Small intestine (tissue), 7 donors: Measurements from ENCODE around the gene NID2. TPM values are rescaled to one million over a fixed set of nuclear protein-coding genes. Genes with fewer than 3 reads are reported as not detected.

Experiments
- DNase-seq, 2 donors: peaks; one replicate each; pipeline versions ENCODE4 v3.0.0 to v3.0.0-alpha.2; 2013
- FAIRE-seq: peaks from 2 replicates; lab custom pipeline; 2012; peaks lifted over from hg19 to GRCh38; lab: Jason Lieb, UNC
- H3K27ac ChIP-seq, 3 donors: one replicate each; pipeline ENCODE4 v1.5.1; 2013; ENCODE audit warnings: low read length in 2 of 3, mild to moderate bottlenecking in 2 of 3, control low read depth in 1 of 3, inconsistent platforms in 1 of 3, low read depth in 1 of 3, moderate library complexity in 1 of 3
- H3K27me3 ChIP-seq, 3 donors: one replicate each; pipeline ENCODE4 v1.6.1; 2013; ENCODE audit warnings: low read length in 3 of 3, inconsistent platforms in 1 of 3; ENCODE audit not compliant: control insufficient read depth in 3 of 3, insufficient read depth in 3 of 3
- H3K36me3 ChIP-seq, 3 donors: one replicate each; pipeline ENCODE4 v1.6.1; 2013; ENCODE audit warnings: low read length in 3 of 3, inconsistent platforms in 1 of 3, low read depth in 1 of 3, mild to moderate bottlenecking in 1 of 3, moderate library complexity in 1 of 3; ENCODE audit not compliant: control insufficient read depth in 3 of 3, insufficient read depth in 2 of 3
- H3K4me1 ChIP-seq, 3 donors: one replicate each; pipeline ENCODE4 v1.6.1; 2013; ENCODE audit warnings: low read length in 2 of 3, inconsistent platforms in 1 of 3, low read depth in 1 of 3, mild to moderate bottlenecking in 1 of 3, moderate library complexity in 1 of 3; ENCODE audit not compliant: control insufficient read depth in 3 of 3, insufficient read depth in 2 of 3
- H3K4me3 ChIP-seq, 3 donors: one replicate each; pipeline ENCODE4 v1.5.1; 2013; ENCODE audit warnings: low read length in 3 of 3, control low read depth in 1 of 3, inconsistent platforms in 1 of 3, low read depth in 1 of 3, mild to moderate bottlenecking in 1 of 3, moderate library complexity in 1 of 3
- H3K9me3 ChIP-seq, 2 donors: one replicate each; pipeline ENCODE4 v1.6.1; 2013; ENCODE audit warnings: low read depth in 1 of 2, low read length in 1 of 2; ENCODE audit not compliant: control insufficient read depth in 2 of 2, insufficient read depth in 1 of 2
- WGBS, 3 donors: extraction: QIAGEN DNeasy Blood & Tissue Kit; methylation state at CpG; one replicate each; pipeline ENCODE4 v1.1.7; 2013; 5-methylcytosine and 5-hydroxymethylcytosine counted together
- polyA plus RNA-seq, 4 donors: library from polyadenylated mRNA; stranded (reverse) in 3 of 4; unstranded in 1 of 4; fragments of 200-250 nt in 3 of 4; fragments of 120-200 nt in 1 of 4; gene quantifications; one replicate each; pipeline versions ENCODE4 v1.2.1 to v1.2.3, GENCODE V29; 2013
- donor health status: healthy with polysubstance abuse.
- donor health status: control.
- donor health status: control.
- donor health status: Bipolar disorder and iron deficiency.
- donor health status: healthy.

Gene NID2
- polyA plus RNA-seq, 4 donors, result 2.2 to 18.2 (median 3.6) TPM

GRCh38 chr14:52044791-52045522 lies 23.9 kb downstream of the NID2 start:
- Histone ChIP-seq H3K36me3 (peaks cover 0 to 3% (median 0%) of the 10 kb centered on the region in 3 donors), H3K4me1 (peaks cover 0 to 7% (median 0%) of the 10 kb centered on the region in 3 donors), H3K4me3 (no peak overlapping the region), H3K27ac (peak overlapping the region in 1 of 3 donors; percentile 19), H3K9me3 (no peaks in the 10 kb centered on the region), H3K27me3 (no peaks in the 10 kb centered on the region)
- WGBS, 3 donors, result 78 to 93% (median 91%) methylated on average over 11 of the region's 11 CpGs
- no peak for DNase-seq
- FAIRE-seq, result no peak

- H3K36me3 ChIP-seq, result peaks cover 0 to 3% (median 0%) of the 10 kb centered on the region in 3 donors
- H3K27me3 ChIP-seq, result no peaks in the 10 kb centered on the region
- H3K27ac ChIP-seq, result no peak overlapping the region
- DNase-seq (peak; percentile 26 to 52), FAIRE-seq (no peak)
- H3K4me1 ChIP-seq, result peaks cover 0 to 4% (median 0%) of the 10 kb centered on the region in 3 donors
- 30 to 49% (median 45%) methylated on average over 5 of the region's 5 CpGs for WGBS, 3 donors
- no peak overlapping the region for H3K4me3 ChIP-seq
- H3K9me3 ChIP-seq, result no peaks in the 10 kb centered on the region
These were observed 25.2 kb downstream of the NID2 start for GRCh38 chr14:52043690-52044089.

GRCh38 chr14:52042371-52043289 lies 26.2 kb downstream of the NID2 start:
- H3K4me3 ChIP-seq, result no peak overlapping the region

DNA sequence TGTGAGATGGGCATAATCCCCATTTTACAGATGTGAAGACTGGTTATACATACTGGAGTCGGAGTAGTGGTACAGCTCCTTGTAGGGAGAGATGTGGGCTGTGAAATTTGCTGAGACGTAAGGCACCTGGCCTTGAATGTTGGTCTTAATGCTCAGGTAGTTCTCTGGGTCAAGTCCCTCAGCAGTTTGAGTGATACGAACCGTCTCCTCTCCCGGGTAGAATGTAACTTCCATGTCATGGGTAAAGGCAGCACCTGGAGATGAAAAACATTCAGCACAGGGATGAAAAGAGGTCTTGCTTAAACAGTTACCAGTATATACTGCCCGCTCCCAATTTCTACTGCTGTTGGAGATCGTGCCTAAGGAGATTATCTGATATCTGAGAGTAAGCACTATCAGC lies 28.3 kb downstream of the NID2 start:
- no peaks in the 10 kb centered on the region for H3K9me3 ChIP-seq
- H3K4me1 ChIP-seq, result peaks cover 0 to 4% (median 0%) of the 10 kb centered on the region in 3 donors
- no peak overlapping the region for H3K4me3 ChIP-seq
- 84 to 90% (median 90%) methylated on average over 7 of the region's 7 CpGs for WGBS, 3 donors
- peaks cover 0 to 3% (median 0%) of the 10 kb centered on the region in 3 donors for H3K36me3 ChIP-seq
- H3K27me3 ChIP-seq, result no peaks in the 10 kb centered on the region
- DNase-seq, result no peak
- no peak for FAIRE-seq
- no peak overlapping the region for H3K27ac ChIP-seq

More at GRCh38 chr14:52042371-52043289, 26.2 kb downstream of the NID2 start:
- H3K4me1 ChIP-seq, result peaks cover 0 to 4% (median 0%) of the 10 kb centered on the region in 3 donors
- H3K27me3 ChIP-seq, result no peaks in the 10 kb centered on the region
- H3K9me3 ChIP-seq, result no peaks in the 10 kb centered on the region
- H3K36me3 ChIP-seq, result peaks cover 0 to 3% (median 0%) of the 10 kb centered on the region in 3 donors
- WGBS, 3 donors, result 58 to 72% (median 60%) methylated on average over 8 of the region's 8 CpGs
- H3K27ac ChIP-seq, result no peak overlapping the region
- FAIRE-seq (no peak), DNase-seq (no peak)

- FAIRE-seq, result no peak
These were observed 29.6 kb downstream of the NID2 start for GRCh38 chr14:52039124-52039815.

DNA sequence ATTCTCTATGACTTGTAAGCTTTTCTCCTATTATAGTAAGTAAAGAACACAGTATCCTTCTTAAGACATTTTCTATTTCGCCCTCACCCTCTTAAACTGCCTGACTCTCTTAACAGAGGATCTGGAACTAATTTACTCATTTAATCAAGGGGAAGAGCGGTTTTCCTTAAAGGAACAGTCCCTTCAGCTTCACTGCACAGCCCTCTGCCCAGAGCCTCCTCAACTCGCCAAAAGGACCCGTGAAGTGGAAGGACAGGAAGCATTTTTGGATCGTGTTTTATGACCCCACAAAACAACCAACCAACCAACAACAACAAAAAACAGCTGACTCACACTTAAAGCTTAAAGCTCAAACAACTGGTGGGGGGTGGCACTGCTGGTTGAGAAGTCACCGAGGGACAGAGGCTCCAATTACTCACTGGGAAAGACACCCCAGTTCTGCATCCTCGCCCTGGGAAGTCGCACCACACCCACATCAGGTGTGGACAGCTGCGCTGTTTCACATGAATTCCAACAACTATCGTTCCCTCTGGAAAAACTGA lies 35.7 kb downstream of the NID2 start:
- H3K9me3 ChIP-seq, result no peaks in the 10 kb centered on the region
- no peaks in the 10 kb centered on the region for H3K27me3 ChIP-seq
- no peak for DNase-seq
- H3K27ac ChIP-seq, result no peak overlapping the region
- FAIRE-seq, result no peak
- 51 to 64% (median 53%) methylated on average over 10 of the region's 10 CpGs for WGBS, 3 donors
- no peaks in the 10 kb centered on the region for H3K4me1 ChIP-seq
- no peak overlapping the region for H3K4me3 ChIP-seq
- H3K36me3 ChIP-seq, result no peaks in the 10 kb centered on the region

More at GRCh38 chr14:52039124-52039815, 29.6 kb downstream of the NID2 start:
- Histone ChIP-seq H3K36me3 (peaks cover 0 to 3% (median 0%) of the 10 kb centered on the region in 3 donors), H3K27me3 (no peaks in the 10 kb centered on the region), H3K9me3 (no peaks in the 10 kb centered on the region), H3K4me3 (no peak overlapping the region), H3K4me1 (peaks cover 0 to 4% (median 0%) of the 10 kb centered on the region in 3 donors), H3K27ac (no peak overlapping the region)
- 76 to 91% (median 84%) methylated on average over 7 of the region's 7 CpGs for WGBS, 3 donors
- no peak for DNase-seq

DNA sequence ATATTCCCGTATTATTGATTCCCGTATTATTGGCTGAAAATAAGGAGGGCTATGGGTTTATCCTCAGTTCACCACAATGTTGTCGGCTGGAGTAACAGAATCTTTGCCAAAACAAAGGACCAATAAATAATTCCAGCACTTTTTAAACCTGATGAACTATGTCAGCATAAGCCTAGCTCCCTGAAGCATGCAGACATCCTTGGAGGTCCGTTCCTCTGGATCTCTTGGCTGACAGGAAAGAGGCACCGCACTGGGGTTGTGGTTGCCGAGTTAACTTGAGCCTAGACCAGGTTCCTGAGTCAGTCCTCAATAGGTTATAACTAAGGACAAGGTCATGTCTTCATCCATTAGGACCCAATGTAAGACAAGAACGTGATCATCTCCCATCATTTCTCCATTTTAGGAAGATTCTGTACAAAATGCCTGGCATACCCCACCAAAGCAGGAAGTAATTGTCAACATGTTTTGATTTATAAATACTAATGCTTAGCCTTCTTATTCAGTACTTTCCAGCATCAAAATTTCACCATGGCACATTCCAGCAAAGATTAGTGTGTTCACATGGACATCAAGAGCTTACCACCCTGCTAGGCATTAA lies 36.6 kb downstream of the NID2 start:
- no peaks in the 10 kb centered on the region for H3K27me3 ChIP-seq
- H3K4me3 ChIP-seq, result no peak overlapping the region
- no peaks in the 10 kb centered on the region for H3K4me1 ChIP-seq
- no peaks in the 10 kb centered on the region for H3K9me3 ChIP-seq
- no peaks in the 10 kb centered on the region for H3K36me3 ChIP-seq
- no peak for DNase-seq
- H3K27ac ChIP-seq, result no peak overlapping the region
- WGBS, 3 donors, result 62 to 74% (median 73%) methylated on average over 7 of the region's 7 CpGs
- no peak for FAIRE-seq
